HG03060 (cell line): ENCODE data around the gene MTERF1.
"Not testable (repeated sequence)": the region's sequence is repeated elsewhere in the genome, so short reads cannot be mapped to it uniquely, and the experiment has no call there.

ENCODE experiments used
- ATAC-seq: cut with Tn5 transposase; IDR thresholded peaks from one replicate; pipeline ENCODE4 v1.9.1; 2021; ENCODE audit warnings: low read depth, moderate number of reproducible peaks; ENCODE audit not compliant: unreplicated experiment

Gene MTERF1

GRCh38 chr7:91887336-91888213 lies 7.1 kb upstream of the MTERF1 start:
- ATAC-seq: not testable (repeated sequence)

DNA sequence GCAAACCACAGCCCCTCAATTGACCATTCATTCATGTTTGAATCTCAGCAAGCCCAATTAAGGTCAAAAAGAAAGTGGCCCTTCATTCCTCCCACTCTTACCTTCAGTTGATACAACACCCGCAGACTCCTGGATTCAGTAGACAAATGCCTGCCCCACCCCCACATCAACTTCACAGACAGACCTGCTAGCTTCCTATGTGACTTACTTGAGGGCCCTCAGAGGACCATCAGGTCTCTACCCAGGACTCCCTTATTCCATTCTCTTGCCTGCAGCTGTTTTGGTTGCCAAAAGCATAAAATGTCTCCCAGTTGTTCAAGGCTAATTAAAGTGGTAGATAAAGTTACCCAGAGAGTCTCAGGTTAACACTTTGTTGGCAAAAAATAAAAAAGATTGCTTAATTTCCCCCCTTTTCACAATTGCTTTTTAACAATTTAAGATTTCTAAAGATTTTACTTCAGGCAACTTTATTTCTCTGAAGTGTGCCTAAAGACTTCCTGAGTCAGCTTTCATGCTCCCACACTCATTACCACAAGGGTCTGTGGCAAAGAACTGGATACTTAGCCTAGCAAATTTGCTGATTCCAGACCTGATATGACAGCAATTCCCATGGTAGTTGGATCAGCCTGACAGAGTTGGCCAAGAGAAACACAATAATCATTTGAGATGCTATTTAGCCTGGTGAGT lies 3.3 kb upstream of the MTERF1 start:
- no peak for ATAC-seq

DNA sequence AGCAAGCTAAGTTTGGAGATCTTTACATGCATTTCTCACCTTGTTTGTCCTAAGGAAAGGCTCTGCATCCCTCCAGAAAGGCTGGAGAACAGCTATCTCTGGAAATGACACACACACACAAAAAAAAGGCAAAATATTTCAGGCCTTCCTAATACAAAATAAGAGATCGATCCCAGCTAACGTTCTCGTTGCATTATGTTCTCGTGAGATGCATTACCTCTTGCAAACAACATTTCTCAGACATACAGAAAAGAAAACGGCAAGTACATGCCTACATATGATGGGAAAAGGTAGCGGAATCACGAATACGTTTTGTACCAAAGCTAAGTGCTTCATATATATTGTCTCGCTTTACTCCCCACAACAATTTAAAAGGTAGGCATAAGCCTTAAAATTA lies 488 bp downstream of the MTERF1 start:
- ATAC-seq: no peak

GRCh38 chr7:91876391-91877133 lies 3.9 kb downstream of the MTERF1 start:
- ATAC-seq: no peak

- ATAC-seq: no peak
Observed at GRCh38 chr7:91875851-91876250, 4.7 kb downstream of the MTERF1 start.

GRCh38 chr7:91872928-91873327 lies 7.6 kb downstream of the MTERF1 start:
- ATAC-seq: no peak

DNA sequence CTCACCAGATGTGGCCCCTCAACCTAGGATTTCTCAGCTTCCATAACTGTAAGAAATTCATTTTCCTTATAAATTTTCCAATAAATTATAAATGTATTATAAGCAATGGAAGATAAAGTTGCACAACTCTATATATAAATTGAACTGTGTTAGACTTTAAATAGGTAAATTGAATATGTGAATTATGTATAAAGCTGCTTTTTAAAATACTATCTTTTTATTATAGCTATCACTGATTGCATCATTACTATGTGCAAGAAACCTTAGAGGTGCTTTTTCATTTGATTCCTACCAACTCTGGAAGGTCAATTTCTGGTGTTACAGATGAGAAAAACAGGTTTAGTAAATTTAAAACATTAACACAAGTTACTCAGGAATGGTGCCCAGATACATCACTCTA lies 8.4 kb downstream of the MTERF1 start:
- ATAC-seq: no peak

- no peak for ATAC-seq
Observed at GRCh38 chr7:91869661-91870060, 10.8 kb downstream of the MTERF1 start.

DNA sequence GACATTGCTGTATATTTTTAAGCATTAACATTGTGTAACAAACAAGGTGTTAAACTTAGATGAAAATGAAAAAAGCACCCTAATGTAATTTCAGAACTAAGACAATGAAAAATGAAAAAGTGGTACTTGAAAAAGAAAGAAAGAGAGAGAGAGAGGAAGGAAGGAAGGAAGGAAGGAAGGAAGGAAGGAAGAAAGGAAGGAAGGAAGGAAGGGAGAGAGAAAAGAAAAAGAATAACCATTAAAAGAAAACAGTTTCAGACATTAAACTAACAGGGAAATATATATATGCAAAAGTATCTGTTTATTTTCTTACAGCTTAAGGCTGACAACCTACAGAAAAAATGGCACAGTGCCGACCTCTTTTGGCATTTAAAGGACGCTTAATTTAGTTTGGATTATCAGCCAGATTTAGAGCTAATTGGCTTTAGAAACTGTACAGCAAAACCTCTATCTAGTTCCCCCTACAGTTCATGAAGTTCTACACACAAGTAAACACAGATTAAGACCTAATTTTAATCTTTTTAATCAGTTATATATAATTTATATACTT lies 13.8 kb downstream of the MTERF1 start:
- no peak for ATAC-seq

DNA sequence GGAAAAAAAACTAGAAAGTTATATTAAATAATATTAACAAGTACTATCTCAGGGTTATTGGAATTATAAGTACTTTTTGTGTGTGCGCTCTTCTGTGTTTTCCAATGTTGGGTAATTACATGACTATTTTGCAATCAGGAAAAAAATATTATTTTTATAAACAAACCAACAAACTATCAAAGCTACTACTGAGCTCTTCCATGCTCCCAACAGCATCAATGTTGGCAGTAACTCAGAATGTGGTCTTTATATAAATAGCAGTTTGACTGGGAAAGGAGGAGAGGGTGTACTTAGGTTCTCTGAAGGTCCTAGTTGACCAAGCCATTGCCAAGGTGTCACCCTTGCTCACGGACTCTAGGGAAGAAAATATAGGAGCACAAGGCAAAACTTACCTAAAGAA lies 15.0 kb downstream of the MTERF1 start:
- ATAC-seq: no peak

GRCh38 chr7:91864604-91865003 lies 15.9 kb downstream of the MTERF1 start:
- not testable (repeated sequence) for ATAC-seq

GRCh38 chr7:91864070-91864469 lies 16.4 kb downstream of the MTERF1 start:
- no peak for ATAC-seq

DNA sequence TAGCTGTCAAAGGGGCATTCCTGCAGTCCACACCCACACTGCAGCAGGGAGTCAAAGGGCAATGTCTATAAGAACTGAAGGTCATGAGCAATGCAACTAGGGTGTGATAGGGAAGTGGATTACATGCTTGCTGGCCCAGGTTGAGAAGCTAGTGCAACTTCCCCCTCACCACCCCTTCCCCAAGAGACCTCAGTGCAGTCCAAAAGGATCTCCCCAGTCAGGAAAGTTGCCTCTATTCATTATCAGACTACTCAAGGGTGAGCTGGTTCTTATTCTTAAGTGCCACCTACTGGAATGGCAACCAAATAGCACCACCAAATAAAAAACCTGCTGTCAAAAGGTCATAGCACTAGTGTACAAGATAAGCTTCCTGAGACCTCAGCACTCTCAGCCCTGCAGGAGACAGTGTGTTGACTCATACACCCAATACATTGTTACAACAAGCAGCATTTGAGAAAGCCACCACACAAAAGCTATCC lies 28.2 kb downstream of the MTERF1 start:
- ATAC-seq: no peak

GRCh38 chr7:91850455-91850854 lies 30.0 kb downstream of the MTERF1 start:
- ATAC-seq: no peak

DNA sequence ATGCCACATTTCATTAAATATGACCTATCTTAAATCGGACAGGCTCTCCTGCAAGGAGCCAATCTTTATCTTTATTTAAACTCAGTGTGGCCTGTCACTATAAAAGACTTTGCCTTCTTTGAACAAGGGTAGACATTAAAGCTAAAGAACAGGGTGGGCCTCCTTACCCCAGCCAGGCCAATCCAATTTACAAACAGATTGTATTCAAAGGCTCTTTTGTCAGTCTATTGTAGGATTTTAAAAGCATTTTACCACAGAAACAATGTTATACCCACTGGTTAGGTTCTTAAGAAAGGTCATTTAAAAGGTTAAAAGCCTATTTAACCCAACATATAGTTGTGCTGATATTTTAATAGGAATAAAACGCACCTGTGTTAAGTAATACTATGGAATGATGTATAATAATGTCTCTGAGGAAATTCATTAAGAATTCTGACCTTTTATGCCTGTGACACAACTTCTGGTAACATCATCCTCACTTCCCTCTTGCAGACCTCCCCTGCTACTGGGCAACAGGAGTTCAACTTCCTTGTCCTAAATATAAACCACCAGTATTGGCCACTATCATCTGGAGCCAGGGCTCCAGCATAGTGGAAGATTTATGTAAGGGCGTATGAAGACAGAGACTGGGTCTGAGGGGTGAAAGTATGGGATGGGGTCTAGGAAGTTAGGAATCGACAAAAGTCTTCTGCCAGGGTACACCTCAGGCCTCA lies 32.5 kb downstream of the MTERF1 start:
- no peak for ATAC-seq

- ATAC-seq: no peak
Observed at GRCh38 chr7:91847231-91847630, 33.3 kb downstream of the MTERF1 start.

DNA sequence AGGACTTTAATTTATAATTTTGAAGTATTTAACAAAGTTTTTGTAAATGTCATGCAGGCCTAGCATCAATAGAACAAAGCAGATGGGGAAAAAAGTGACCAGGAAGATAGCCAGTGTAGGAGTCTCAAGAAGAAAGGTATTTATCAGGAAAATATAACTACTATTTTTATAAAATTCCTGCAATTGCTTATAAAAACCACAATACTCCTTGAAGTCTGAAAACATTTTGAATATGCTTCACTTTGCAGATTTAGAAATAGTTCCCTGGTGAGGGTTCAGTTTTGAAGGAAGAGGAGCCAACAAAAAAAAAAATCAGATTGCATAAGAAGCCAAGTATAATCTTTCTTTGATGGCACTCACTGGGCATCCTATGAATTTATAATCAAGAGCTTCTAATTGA lies 34.1 kb downstream of the MTERF1 start:
- no peak for ATAC-seq

GRCh38 chr7:91843831-91844230 lies 36.7 kb downstream of the MTERF1 start:
- ATAC-seq: peak; percentile 74

DNA sequence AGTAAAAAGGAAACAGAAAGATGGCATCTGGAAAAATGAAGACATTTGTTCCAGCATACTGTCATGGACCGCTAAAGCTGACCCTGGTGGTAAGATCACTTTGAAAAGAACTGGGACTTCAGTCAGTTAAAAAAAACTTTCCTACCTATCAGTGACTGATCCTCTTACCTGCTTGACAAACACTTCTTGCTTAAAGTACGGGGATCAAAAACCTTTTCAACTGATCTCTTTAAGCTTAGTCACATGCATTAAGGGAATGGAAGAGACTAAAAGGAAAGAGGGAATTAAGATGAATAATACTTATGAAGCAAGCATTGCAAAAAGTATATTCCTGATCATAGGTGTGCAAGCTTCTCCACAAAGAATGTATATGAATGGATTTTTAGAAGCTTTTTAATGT lies 42.1 kb downstream of the MTERF1 start:
- ATAC-seq: no peak

GRCh38 chr7:91837397-91838070 lies 43.0 kb downstream of the MTERF1 start:
- ATAC-seq: no peak
